IMR-90 (cell line): ENCODE results near the gene IGSF9B. TPM values are rescaled to one million over a fixed set of nuclear protein-coding genes. Genes with fewer than 3 reads are reported as not detected.

Source experiments
- ATAC-seq: fragments of 200-7000 bp; cut with Tn5 transposase; 2 replicates; pipeline ENCODE4 v1.9.1; 2020; ENCODE audit warnings: low read depth, mild to moderate bottlenecking, moderate library complexity
- BruUV-seq: library from RNA; stranded (reverse); fragments of 400-500 nt; replicated peaks from 2 replicates; lab custom pipeline; 2021; lab: Mats Ljungman, UMichigan
- CTCF ChIA-PET: fragments of 300-600 bp; formaldehyde crosslinking; extraction: SDS; loops from one replicate; lab custom pipeline; 2021; ENCODE audit warnings: antibody characterized with exemption; lab: Yijun Ruan, JAX
- POLR2A ChIA-PET: fragments of 300-600 bp; sonication (Branson Sonifier 250); formaldehyde crosslinking; loops from one replicate; lab custom pipeline; 2022; ENCODE audit warnings: antibody characterized with exemption; ENCODE audit not compliant: unreplicated experiment; lab: Charles Lee
- DNase-seq: peaks from one replicate; pipeline ENCODE4 v3.0.0; 2013
- H2AFZ ChIP-seq: replicated peaks from 2 replicates; pipeline ENCODE3; 2013; ENCODE audit warnings: low read length, mild to moderate bottlenecking; ENCODE audit not compliant: poor library complexity
- H2AK5ac ChIP-seq: 2 replicates; pipeline ENCODE4 v1.6.1; 2013; ENCODE audit warnings: low read depth, low read length, inconsistent platforms
- H2AK9ac ChIP-seq: replicated peaks from 2 replicates; pipeline ENCODE3; 2013; ENCODE audit warnings: mild to moderate bottlenecking, low read depth, low read length, moderate library complexity; ENCODE audit not compliant: poor library complexity
- H2BK120ac ChIP-seq: 2 replicates; pipeline ENCODE4 v1.6.1; 2013; ENCODE audit warnings: low read depth, low read length, inconsistent platforms
- H2BK15ac ChIP-seq: 3 replicates; pipeline ENCODE4 v1.6.1; 2013; ENCODE audit warnings: low read depth, low read length, inconsistent platforms
- H2BK20ac ChIP-seq: 2 replicates; pipeline ENCODE4 v1.6.1; 2013; ENCODE audit warnings: low read depth, mild to moderate bottlenecking, inconsistent platforms, low read length, moderate library complexity
- H2BK5ac ChIP-seq: 2 replicates; pipeline ENCODE4 v1.6.1; 2013; ENCODE audit warnings: mild to moderate bottlenecking, low read depth, low read length, inconsistent platforms; ENCODE audit not compliant: poor library complexity, severe bottlenecking
- H3K14ac ChIP-seq: replicated peaks from 2 replicates; pipeline ENCODE4 v1.6.1; 2013; ENCODE audit warnings: low read depth, low read length, inconsistent platforms
- H3K18ac ChIP-seq: 2 replicates; pipeline ENCODE4 v1.6.1; 2013; ENCODE audit warnings: low read depth, low read length, control low read depth
- H3K23ac ChIP-seq: 2 replicates; pipeline ENCODE4 v1.6.1; 2013; ENCODE audit warnings: low read depth, low read length, inconsistent platforms
- H3K27ac ChIP-seq: 2 replicates; pipeline ENCODE4 v1.5.1; 2013; ENCODE audit warnings: mild to moderate bottlenecking, control low read depth, low read length; ENCODE audit not compliant: insufficient read depth
- H3K27me3 ChIP-seq: 2 replicates; pipeline ENCODE4 v1.6.1; 2013; ENCODE audit warnings: low read length; ENCODE audit not compliant: control insufficient read depth, insufficient read depth
- H3K36me3 ChIP-seq: 2 replicates; pipeline ENCODE4 v1.6.1; 2013; ENCODE audit warnings: low read length, mixed read lengths; ENCODE audit not compliant: control insufficient read depth, insufficient read depth
- H3K4ac ChIP-seq: 2 replicates; pipeline ENCODE4 v1.6.1; 2013; ENCODE audit warnings: low read depth, low read length, inconsistent platforms
- H3K4me1 ChIP-seq: 2 replicates; pipeline ENCODE4 v1.6.1; 2013; ENCODE audit warnings: low read length, mixed read lengths; ENCODE audit not compliant: control insufficient read depth, insufficient read depth
- H3K4me2 ChIP-seq: 2 replicates; pipeline ENCODE4 v1.6.1; 2013; ENCODE audit warnings: low read depth, mild to moderate bottlenecking, control low read depth, low read length, moderate library complexity
- H3K4me3 ChIP-seq: 2 replicates; pipeline ENCODE4 v1.5.1; 2013; ENCODE audit warnings: low read depth, mild to moderate bottlenecking, control low read depth, low read length, moderate library complexity; ENCODE audit not compliant: insufficient read depth
- H3K56ac ChIP-seq: 2 replicates; pipeline ENCODE4 v1.6.1; 2013; ENCODE audit warnings: low read length, inconsistent platforms; ENCODE audit not compliant: insufficient read depth; ENCODE audit errors: extremely low read depth
- H3K79me1 ChIP-seq, 2 experiments: 2 replicates each; pipeline ENCODE4 v1.6.1; 2013; ENCODE audit warnings: low read length in 2 of 2, inconsistent platforms in 1 of 2, low read depth in 1 of 2
- H3K9ac ChIP-seq: 2 replicates; pipeline ENCODE4 v1.6.1; 2013; ENCODE audit warnings: low read depth, low read length, control low read depth
- H3K9me1 ChIP-seq: 2 replicates; pipeline ENCODE4 v1.6.1; 2013; ENCODE audit warnings: low read length, inconsistent platforms; ENCODE audit not compliant: insufficient read depth
- H3K9me3 ChIP-seq: 2 replicates; pipeline ENCODE4 v1.6.1; 2013; ENCODE audit warnings: low read length; ENCODE audit not compliant: control insufficient read depth, insufficient read depth
- H4K20me1 ChIP-seq: 2 replicates; pipeline ENCODE4 v1.6.1; 2013; ENCODE audit warnings: low read length, inconsistent platforms; ENCODE audit not compliant: insufficient read depth
- H4K5ac ChIP-seq: 2 replicates; pipeline ENCODE4 v1.6.1; 2013; ENCODE audit warnings: mild to moderate bottlenecking, low read depth, low read length, control low read depth
- H4K8ac ChIP-seq, 2 experiments: 2 replicates each; pipeline ENCODE4 v1.6.1; 2013; ENCODE audit warnings: low read depth in 2 of 2, low read length in 2 of 2, control low read depth in 1 of 2, inconsistent platforms in 1 of 2
- H4K91ac ChIP-seq: 2 replicates; pipeline ENCODE4 v1.6.1; 2013; ENCODE audit warnings: low read depth, low read length, inconsistent platforms; ENCODE audit not compliant: insufficient read depth
- BHLHE40 ChIP-seq: fragments of 150-350 bp; IDR thresholded peaks from 2 replicates; pipeline ENCODE4 v1.6.1; 2016; ENCODE audit warnings: mild to moderate bottlenecking, low read depth, low read length
- CEBPB ChIP-seq: IDR thresholded peaks from 2 replicates; pipeline ENCODE4 v1.6.1; 2012; ENCODE audit warnings: low read depth, low read length, improper control_type of control experiment
- CHD1 ChIP-seq: IDR thresholded peaks from 2 replicates; pipeline ENCODE4 v1.6.1; 2012; ENCODE audit warnings: low read depth, low read length, improper control_type of control experiment
- CTCF ChIP-seq: conservative IDR thresholded peaks from 2 replicates; pipeline ENCODE4 v1.5.1; 2012; ENCODE audit warnings: mild to moderate bottlenecking, low read depth, low read length, improper control_type of control experiment
- ELK1 ChIP-seq: fragments of 150-350 bp; IDR thresholded peaks from 2 replicates; pipeline ENCODE4 v1.6.1; 2016; ENCODE audit warnings: low read depth, mild to moderate bottlenecking, low read length, moderate library complexity, borderline replicate concordance
- FOS ChIP-seq: fragments of 150-350 bp; IDR thresholded peaks from 2 replicates; pipeline ENCODE4 v1.6.1; 2016; ENCODE audit warnings: low read depth, low read length
- MAFK ChIP-seq: IDR thresholded peaks from 2 replicates; pipeline ENCODE4 v1.6.1; 2012; ENCODE audit warnings: low read depth, low read length, improper control_type of control experiment
- MAZ ChIP-seq: IDR thresholded peaks from 2 replicates; pipeline ENCODE4 v1.6.1; 2012; ENCODE audit warnings: low read depth, mild to moderate bottlenecking, low read length, improper control_type of control experiment, moderate library complexity, borderline replicate concordance
- POLR2A ChIP-seq: IDR thresholded peaks from 2 replicates; pipeline ENCODE4 v1.6.1; 2012; ENCODE audit warnings: mild to moderate bottlenecking, low read depth, low read length
- RAD21 ChIP-seq: IDR thresholded peaks from 2 replicates; pipeline ENCODE4 v1.6.1; 2012; ENCODE audit warnings: low read length, improper control_type of control experiment
- RCOR1 ChIP-seq: IDR thresholded peaks from 2 replicates; pipeline ENCODE4 v1.6.1; 2012; ENCODE audit warnings: mild to moderate bottlenecking, low read length, improper control_type of control experiment; ENCODE audit not compliant: insufficient replicate concordance
- RFX5 ChIP-seq: IDR thresholded peaks from 2 replicates; pipeline ENCODE4 v1.8.0; 2012; ENCODE audit warnings: low read depth, mild to moderate bottlenecking, low read length, moderate library complexity
- SMC3 ChIP-seq: fragments of 150-350 bp; IDR thresholded peaks from 2 replicates; pipeline ENCODE4 v1.6.1; 2016; ENCODE audit warnings: low read depth, mild to moderate bottlenecking, antibody characterized with exemption, low read length, moderate library complexity
- WGBS, 2 experiments: methylation state at CpG; one replicate each; pipeline versions ENCODE4 v1.1.5 to v1.1.7; 2013; ENCODE audit warnings: missing lambda C conversion rate in 2 of 2; ENCODE audit not compliant: insufficient read length in 1 of 2; ENCODE audit errors: extremely low coverage in 2 of 2; 5-methylcytosine and 5-hydroxymethylcytosine counted together
- dilution Hi-C: fragments of 300-500 bp; cut with HindIII; formaldehyde crosslinking; loops from one replicate; pipeline ENCODE4 v1.14.3; 2018; ENCODE audit warnings: low sequenced_read_pairs; ENCODE audit not compliant: unreplicated experiment
- in situ Hi-C: fragments of 300-500 bp; cut with MboI; formaldehyde crosslinking; loops from 3 replicates; pipeline ENCODE4 v1.14.3; 2019; ENCODE audit warnings: low sequenced_read_pairs, inconsistent platforms, mixed read lengths
- intact Hi-C: fragments of 100-400 bp; cut with micrococcal nuclease; formaldehyde crosslinking; loops from 2 replicates; pipeline ENCODE4 v1.10.0; 2022
- polyA plus RNA-seq, 3 experiments: library from polyadenylated mRNA; depleted of rRNA; stranded (reverse); fragments of >200 nt; gene quantifications; 2 replicates each; pipeline ENCODE4 v1.2.3, GENCODE V29; 2012; ENCODE audit warnings: low replicate concordance in 1 of 3
- total RNA-seq: library from RNA; depleted of rRNA; stranded (reverse); fragments of >200 nt; gene quantifications from 2 replicates; pipeline ENCODE4 v1.2.3, GENCODE V29; 2012
- TF ChIP-seq, protein P1 (sequence below): fragments of 150-350 bp; IDR thresholded peaks from 2 replicates; pipeline ENCODE4 v1.6.1; 2017; ENCODE audit warnings: mild to moderate bottlenecking, antibody characterized with exemption, low read length, low read depth

Gene IGSF9B
- total and polyA plus RNA-seq, 2 of the 4 experiments (the other 2 are of a cell fraction), result under 0.01 to 0.10 TPM

- no peak overlapping the region for H3K4me3 ChIP-seq
- no peaks in the 10 kb centered on the region for H3K4me1 ChIP-seq
- no peaks in the 10 kb centered on the region for H4K20me1 ChIP-seq
- H3K27ac ChIP-seq, result no peak overlapping the region
- H2AK9ac ChIP-seq, result no peak overlapping the region
- no peak overlapping the region for H2BK20ac ChIP-seq
- intact Hi-C loops (no loop called here), dilution Hi-C loops (no loop called here), in situ Hi-C loops (no loop called here)
- H2AK5ac ChIP-seq, result no peak overlapping the region
- BruUV-seq, result no TSS peak
- H3K9me3 ChIP-seq, result peaks cover 44% of the 10 kb centered on the region; the same call in 1 of the 2 replicates
- H2AFZ ChIP-seq, result no peak overlapping the region
- H3K56ac ChIP-seq, result no peak overlapping the region
- no peak overlapping the region for H3K23ac ChIP-seq
- H3K9me1 ChIP-seq, result no peaks in the 10 kb centered on the region
- TF ChIP-seq BHLHE40 (no peak), ELK1 (no peak), CHD1 (no peak), MAZ (no peak), MAFK (no peak), RFX5 (no peak), RAD21 (no peak), FOS (no peak), POLR2A (no peak), CTCF (no peak), CEBPB (no peak), SMC3 (no peak), RCOR1 (no peak)
- TF ChIP-seq, protein P1, sequence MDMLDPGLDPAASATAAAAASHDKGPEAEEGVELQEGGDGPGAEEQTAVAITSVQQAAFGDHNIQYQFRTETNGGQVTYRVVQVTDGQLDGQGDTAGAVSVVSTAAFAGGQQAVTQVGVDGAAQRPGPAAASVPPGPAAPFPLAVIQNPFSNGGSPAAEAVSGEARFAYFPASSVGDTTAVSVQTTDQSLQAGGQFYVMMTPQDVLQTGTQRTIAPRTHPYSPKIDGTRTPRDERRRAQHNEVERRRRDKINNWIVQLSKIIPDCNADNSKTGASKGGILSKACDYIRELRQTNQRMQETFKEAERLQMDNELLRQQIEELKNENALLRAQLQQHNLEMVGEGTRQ, result no peak
- H3K14ac ChIP-seq, result no peak overlapping the region
- ChIA-PET POLR2A (no interaction called here), CTCF (no interaction called here)
- H2BK120ac ChIP-seq, result no peak overlapping the region
- no peak overlapping the region for H2BK15ac ChIP-seq
- H3K4ac ChIP-seq, result no peak overlapping the region
- ATAC-seq (no peak), DNase-seq (no peak)
- H3K79me1 ChIP-seq, result no peaks in the 10 kb centered on the region
- no peak overlapping the region for H4K5ac ChIP-seq
- no peak overlapping the region for H4K8ac ChIP-seq
- H2BK5ac ChIP-seq, result no peak overlapping the region
- no peaks in the 10 kb centered on the region for H3K36me3 ChIP-seq
- no CpG with 5 or more reads among the region's 7 CpGs for WGBS, 2 experiments
- H3K27me3 ChIP-seq, result no peaks in the 10 kb centered on the region
- H3K9ac ChIP-seq, result no peak overlapping the region
- H3K4me2 ChIP-seq, result no peak overlapping the region
- H4K91ac ChIP-seq, result no peak overlapping the region
- H3K18ac ChIP-seq, result no peak overlapping the region
These were observed 55.5 kb downstream of the IGSF9B start for GRCh38 chr11:133901316-133901715.
